Ascending aorta (tissue), 2 donors: ENCODE measurements around the gene SLA2. TPM values are rescaled to one million over a fixed set of nuclear protein-coding genes. Genes with fewer than 3 reads are reported as not detected.
"Not testable (repeated sequence)": the region's sequence is repeated elsewhere in the genome, so short reads cannot be mapped to it uniquely, and the experiment has no call there.

Source experiments
- DNase-seq, 2 donors: peaks; one replicate each; pipeline ENCODE4 v3.0.0-alpha.2; 2019; ENCODE audit warnings: low spot score in 2 of 2
- H3K27ac ChIP-seq, 2 donors: fragments of 200-600 bp; sonication (generic); one replicate each; pipeline ENCODE4 v1.5.1; 2016 to 2017; ENCODE audit warnings: mild to moderate bottlenecking in 1 of 2
- H3K27me3 ChIP-seq: fragments of 200-600 bp; sonication (generic); one replicate; pipeline ENCODE4 v1.5.1; 2017
- H3K36me3 ChIP-seq, 2 donors: fragments of 200-600 bp; sonication (generic); one replicate each; pipeline ENCODE4 v1.5.1; 2016
- H3K4me1 ChIP-seq, 2 donors: fragments of 200-600 bp; sonication (generic); one replicate each; pipeline ENCODE4 v1.5.1; 2016 to 2017; ENCODE audit warnings: mild to moderate bottlenecking in 1 of 2
- H3K4me3 ChIP-seq, 2 donors: fragments of 200-600 bp; sonication (generic); one replicate each; pipeline ENCODE4 v1.5.1; 2016 to 2017; ENCODE audit warnings: mild to moderate bottlenecking in 1 of 2
- H3K9me3 ChIP-seq, 2 donors: fragments of 200-600 bp; sonication (generic); one replicate each; pipeline ENCODE4 v1.5.1; 2016
- intact Hi-C: fragments of 100-400 bp; cut with DNase I; formaldehyde crosslinking; loops from one replicate; pipeline ENCODE4 v1.15.1; 2023
- total RNA-seq: library from RNA; depleted of rRNA; stranded (reverse); fragments of >200 nt; gene quantifications from one replicate; pipeline ENCODE4 v1.1.0, GENCODE V29; 2016
- TF ChIP-seq, protein P1 (sequence below), 3 experiments: fragments of 200-600 bp in 2 of 3; fragments of 450-650 bp in 1 of 3; sonication (generic) in 2 of 3; IDR thresholded peaks; one replicate each; pipeline ENCODE4 v1.5.1; 2016 to 2019; ENCODE audit warnings: antibody characterized with exemption in 3 of 3, mild to moderate bottlenecking in 1 of 3, moderate library complexity in 1 of 3

Gene SLA2
- total RNA-seq, 1 donor from 2014 or later = not detected

DNA sequence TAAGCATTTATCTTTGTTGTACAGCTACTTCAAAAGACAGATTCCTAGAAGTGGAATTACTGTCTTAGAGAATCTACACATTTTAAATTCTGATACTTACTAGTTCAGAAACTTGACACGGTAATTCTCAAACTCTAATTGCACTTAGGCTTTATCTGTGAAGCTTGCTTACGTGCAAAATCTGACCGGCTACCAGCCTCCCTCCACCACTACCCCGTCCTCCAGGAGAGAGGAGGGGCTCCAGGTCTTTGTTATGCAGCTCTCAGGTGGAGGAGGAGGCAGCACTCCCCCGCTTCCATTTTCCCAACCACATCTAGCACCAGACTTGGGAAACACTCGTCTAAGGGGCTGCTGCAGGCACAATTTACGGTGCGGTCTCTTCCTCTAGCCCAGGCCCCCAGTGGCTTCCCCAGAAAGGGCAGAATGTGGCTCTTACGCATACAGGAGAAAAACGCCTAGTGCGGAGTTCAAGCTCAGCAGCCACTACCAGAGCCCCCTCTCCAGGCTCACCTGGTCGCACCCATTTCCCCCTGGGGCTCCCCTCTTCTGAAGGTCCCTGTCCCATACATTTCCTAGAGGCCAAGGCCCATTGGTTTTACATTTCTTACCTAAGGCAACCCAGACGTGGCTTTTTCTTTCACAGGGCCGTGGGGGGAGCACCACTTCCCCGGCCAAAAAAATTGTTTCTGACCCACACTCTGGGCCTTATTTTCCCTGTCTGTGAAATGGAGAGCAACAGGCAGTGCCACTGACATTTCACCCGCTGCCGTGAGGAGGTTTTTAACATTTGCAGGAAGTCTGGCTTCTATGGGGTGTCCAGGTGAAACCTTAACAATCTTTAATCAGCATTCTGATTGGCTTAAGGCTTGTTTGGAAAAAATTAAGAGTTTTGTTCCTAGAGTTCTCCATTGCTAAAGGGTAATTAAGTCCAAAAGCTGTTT is 74.2 kb downstream of the SLA2 start:
- TF ChIP-seq, protein P1, sequence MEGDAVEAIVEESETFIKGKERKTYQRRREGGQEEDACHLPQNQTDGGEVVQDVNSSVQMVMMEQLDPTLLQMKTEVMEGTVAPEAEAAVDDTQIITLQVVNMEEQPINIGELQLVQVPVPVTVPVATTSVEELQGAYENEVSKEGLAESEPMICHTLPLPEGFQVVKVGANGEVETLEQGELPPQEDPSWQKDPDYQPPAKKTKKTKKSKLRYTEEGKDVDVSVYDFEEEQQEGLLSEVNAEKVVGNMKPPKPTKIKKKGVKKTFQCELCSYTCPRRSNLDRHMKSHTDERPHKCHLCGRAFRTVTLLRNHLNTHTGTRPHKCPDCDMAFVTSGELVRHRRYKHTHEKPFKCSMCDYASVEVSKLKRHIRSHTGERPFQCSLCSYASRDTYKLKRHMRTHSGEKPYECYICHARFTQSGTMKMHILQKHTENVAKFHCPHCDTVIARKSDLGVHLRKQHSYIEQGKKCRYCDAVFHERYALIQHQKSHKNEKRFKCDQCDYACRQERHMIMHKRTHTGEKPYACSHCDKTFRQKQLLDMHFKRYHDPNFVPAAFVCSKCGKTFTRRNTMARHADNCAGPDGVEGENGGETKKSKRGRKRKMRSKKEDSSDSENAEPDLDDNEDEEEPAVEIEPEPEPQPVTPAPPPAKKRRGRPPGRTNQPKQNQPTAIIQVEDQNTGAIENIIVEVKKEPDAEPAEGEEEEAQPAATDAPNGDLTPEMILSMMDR (IDR thresholded peaks at IDR 0.05) = no peak
- Histone ChIP-seq H3K36me3 (no peaks in the 10 kb centered on the region), H3K9me3 (no peaks in the 10 kb centered on the region), H3K4me1 (peaks cover 0 to 20% of the 10 kb centered on the region in 2 donors), H3K27ac (peak overlapping the region; percentile 83 to 90), H3K27me3 (no peaks in the 10 kb centered on the region), H3K4me3 (no peak overlapping the region)
- intact Hi-C loops = loop anchor here (2.0 kb wide), 2 partner anchors 15 to 31 kb away; partner anchors contain the start of gene MYL9
- no peak for DNase-seq

DNA sequence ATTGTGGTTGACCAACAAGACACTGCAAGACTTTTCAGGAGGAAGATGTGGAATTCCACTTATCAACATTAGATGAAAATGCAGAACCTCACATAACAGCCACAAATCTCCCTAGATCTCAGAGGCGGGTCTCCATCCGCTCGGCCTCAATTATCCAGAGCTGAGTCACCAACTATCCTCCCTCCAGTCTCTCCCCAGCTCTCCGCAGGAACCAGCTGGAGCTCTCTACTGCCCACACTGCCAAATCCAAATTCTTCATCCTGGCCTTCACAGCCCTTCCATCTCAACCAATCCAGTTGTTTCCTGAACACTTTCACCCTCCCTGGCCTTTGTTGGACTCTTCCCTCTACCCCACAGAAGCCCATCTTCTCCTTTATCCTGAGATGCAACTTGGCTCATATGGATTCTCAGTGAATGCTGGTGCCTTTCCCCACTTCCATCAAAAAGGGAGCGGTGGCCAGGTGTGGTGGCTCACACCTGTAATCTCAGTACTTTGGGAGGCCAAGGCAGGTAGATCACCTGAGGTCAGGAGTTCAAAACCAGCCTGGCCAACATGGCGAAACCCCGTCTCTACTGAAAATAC is 76.1 kb downstream of the SLA2 start:
- Histone ChIP-seq H3K27ac (no peak overlapping the region), H3K27me3 (no peaks in the 10 kb centered on the region), H3K9me3 (no peaks in the 10 kb centered on the region), H3K4me1 (peaks cover 0 to 11% of the 10 kb centered on the region in 2 donors), H3K4me3 (no peak overlapping the region), H3K36me3 (no peaks in the 10 kb centered on the region)
- intact Hi-C loops = no loop called here
- no peak for DNase-seq
- TF ChIP-seq, protein P1 (IDR thresholded peaks at IDR 0.05) = no peak

DNA sequence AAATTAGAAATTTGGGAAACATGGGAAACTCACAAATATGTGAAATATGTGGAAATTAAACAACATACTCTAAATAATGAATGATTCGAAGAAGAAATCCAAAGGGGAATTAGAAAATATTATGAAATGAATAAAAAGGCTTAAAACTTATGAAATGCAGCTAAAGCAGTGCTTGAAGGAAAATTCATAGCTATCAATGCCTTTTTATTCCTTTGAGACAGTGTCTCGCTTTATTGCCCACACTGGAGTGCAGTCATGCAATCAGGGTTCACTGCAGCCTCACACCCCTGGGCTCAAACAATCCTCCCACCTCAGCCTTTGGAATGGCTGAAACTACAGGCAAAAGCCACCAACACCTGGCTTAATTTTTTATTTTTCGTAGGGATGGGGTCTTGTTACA is 80.5 kb downstream of the SLA2 start:
- intact Hi-C loops = no loop called here
- no peak overlapping the region for H3K4me3 ChIP-seq
- H3K27ac ChIP-seq = no peak overlapping the region
- no peak for DNase-seq
- no peaks in the 10 kb centered on the region for H3K27me3 ChIP-seq
- H3K9me3 ChIP-seq = no peaks in the 10 kb centered on the region
- H3K4me1 ChIP-seq = no peaks in the 10 kb centered on the region
- H3K36me3 ChIP-seq = no peaks in the 10 kb centered on the region
- TF ChIP-seq, protein P1 (IDR thresholded peaks at IDR 0.05) = no peak

DNA sequence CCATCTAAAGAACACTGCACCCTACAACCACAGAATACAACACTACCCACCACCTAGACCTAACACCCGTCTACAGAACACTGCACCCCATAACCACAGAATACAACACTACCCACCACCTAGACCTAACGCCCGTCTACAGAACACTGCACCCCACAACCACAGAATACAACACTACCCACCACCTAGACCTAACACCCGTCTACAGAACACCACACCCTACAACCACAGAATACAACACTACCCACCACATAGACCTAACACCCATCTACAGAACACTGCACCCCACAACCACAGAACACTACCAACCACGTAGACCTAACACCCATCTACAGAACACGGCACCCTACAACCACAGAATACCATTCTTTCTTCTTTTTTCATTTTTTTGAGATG is 81.3 kb downstream of the SLA2 start:
- not testable (repeated sequence) for H3K27ac ChIP-seq, H3K4me1 ChIP-seq

DNA sequence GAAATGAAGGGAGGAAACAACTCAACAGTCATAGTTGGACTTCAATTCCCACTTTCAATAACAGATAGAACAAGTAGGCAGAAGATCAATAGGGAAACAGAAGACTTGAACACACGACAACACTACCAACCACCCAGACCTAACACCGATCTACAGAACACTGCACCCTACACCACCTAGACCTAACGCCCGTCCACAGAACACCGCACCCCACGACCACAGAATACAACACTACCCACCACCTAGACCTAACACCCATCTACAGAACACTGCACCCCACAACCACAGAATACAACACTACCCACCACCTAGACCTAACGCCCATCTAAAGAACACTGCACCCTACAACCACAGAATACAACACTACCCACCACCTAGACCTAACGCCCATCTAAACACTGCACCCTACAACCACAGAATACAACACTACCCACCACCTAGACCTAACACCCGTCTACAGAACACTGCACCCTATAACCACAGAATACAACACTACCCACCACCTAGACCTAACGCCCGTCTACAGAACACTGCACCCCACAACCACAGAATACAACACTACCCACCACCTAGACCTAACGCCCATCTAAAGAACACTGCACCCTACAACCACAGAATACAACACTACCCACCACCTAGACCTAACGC is 81.8 kb downstream of the SLA2 start:
- DNase-seq = not testable (repeated sequence)

More for the DNA sequence above, 81.3 kb downstream of the SLA2 start:
- H3K27me3 ChIP-seq, intact Hi-C loops, H3K36me3 ChIP-seq, H3K4me3 ChIP-seq, H3K9me3 ChIP-seq, DNase-seq: not testable (repeated sequence)

DNA sequence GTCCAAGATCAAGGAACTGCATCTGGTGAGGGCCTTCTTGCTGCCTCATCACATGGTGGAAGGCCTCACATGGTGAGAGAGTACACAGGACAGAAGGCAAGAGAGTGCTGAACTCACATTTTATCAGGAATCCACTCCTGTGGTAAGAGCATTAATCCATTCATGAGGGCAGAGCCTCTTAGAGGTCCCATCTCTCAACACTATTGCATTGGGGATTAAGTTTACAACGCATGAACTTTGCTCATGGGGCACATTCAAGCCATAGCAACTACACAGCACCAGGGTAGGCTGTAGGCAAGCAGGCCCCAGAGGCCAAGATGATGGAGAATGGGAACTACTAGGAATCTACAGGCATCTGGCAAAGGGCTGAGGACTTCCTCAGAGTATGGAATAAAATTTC is 82.6 kb downstream of the SLA2 start:
- intact Hi-C loops = no loop called here
- no peaks in the 10 kb centered on the region for H3K4me1 ChIP-seq
- no peak overlapping the region for H3K4me3 ChIP-seq
- no peak overlapping the region for H3K27ac ChIP-seq
- DNase-seq = no peak
- TF ChIP-seq, protein P1 (IDR thresholded peaks at IDR 0.05) = no peak
- no peaks in the 10 kb centered on the region for H3K36me3 ChIP-seq
- no peaks in the 10 kb centered on the region for H3K27me3 ChIP-seq
- no peaks in the 10 kb centered on the region for H3K9me3 ChIP-seq

More for the DNA sequence above, 81.8 kb downstream of the SLA2 start:
- intact Hi-C loops, H3K27ac ChIP-seq, H3K9me3 ChIP-seq, H3K27me3 ChIP-seq, H3K36me3 ChIP-seq, H3K4me3 ChIP-seq, H3K4me1 ChIP-seq: not testable (repeated sequence)
